GM18499 (cell line): ENCODE data around the gene PIPOX.
"Not testable (repeated sequence)": the region's sequence is repeated elsewhere in the genome, so short reads cannot be mapped to it uniquely, and the experiment has no call there.

Experiments used
- ATAC-seq: cut with Tn5 transposase; IDR thresholded peaks from one replicate; pipeline ENCODE4 v1.9.1; 2021; ENCODE audit warnings: moderate number of reproducible peaks; ENCODE audit not compliant: insufficient read depth, unreplicated experiment

The PIPOX gene

DNA sequence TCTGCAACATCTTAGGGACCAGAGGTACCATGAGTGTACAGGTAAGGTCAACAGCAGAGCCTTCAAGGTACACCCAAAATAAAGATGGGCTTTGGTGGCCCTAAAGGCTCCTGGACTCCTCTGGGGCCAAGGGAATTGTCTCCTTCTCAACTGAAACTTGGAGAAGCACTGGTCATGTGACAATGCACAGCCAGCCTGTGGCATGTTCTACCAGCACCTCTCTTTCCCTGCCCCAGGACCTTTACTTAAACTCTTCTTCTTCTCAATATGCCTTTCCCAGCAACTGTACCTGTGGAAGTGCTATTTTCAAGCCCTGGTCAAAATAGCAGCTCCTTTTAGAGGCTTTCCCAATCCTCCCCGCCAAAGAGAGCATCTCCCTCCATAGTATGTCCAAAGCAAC is 28.4 kb downstream of the PIPOX start:
- ATAC-seq = no peak

- no peak for ATAC-seq
These were observed 30.1 kb downstream of the PIPOX start for GRCh38 chr17:29073045-29073444.

DNA sequence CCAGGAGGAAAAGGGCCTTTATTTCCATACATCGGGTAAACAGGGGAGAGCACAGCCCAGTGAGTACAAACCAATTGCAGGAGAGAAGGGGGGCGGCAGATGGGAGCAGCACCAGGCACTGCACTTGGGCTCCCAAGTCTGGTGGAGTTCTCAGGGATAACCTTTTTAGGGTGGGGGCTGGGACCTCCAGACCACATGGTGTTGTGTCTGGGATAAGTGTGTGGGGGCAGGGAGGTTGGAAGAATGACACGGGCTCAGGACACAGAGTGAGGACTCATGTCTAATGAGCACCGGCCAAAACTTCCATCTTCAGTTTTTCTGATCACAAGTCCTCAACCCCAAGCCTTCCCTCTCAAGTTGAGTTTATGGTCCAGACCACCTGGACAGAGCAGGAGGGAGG is 30.6 kb downstream of the PIPOX start:
- no peak for ATAC-seq

GRCh38 chr17:29074488-29074887 is 31.5 kb downstream of the PIPOX start:
- no peak for ATAC-seq

- ATAC-seq = no peak
These were observed 33.1 kb downstream of the PIPOX start for GRCh38 chr17:29076087-29076486.

- no peak for ATAC-seq
These were observed 33.8 kb downstream of the PIPOX start for GRCh38 chr17:29076722-29077121.

- ATAC-seq = no peak
These were observed 34.4 kb downstream of the PIPOX start for GRCh38 chr17:29077320-29077719.

- no peak for ATAC-seq
These were observed 35.5 kb downstream of the PIPOX start for GRCh38 chr17:29078183-29079045.

DNA sequence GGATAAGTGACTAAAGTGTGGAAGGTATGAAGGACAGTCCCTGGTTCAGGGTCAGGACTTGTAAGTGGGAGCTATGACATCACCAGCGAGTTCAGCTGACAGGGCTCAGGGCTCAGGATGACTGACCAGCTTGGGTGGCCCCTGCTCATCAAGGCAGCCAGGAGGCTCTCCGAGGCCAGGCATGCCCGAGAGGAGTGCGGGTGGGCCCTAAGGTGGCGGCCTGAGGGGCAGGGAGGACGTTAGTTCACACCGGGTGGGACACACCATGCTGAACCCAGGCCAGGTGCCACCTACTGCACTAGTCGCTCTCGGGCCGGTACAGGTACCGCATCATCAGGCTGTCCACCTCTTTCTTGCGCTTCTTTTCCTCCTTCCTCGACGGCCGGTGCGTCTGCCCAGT is 36.5 kb downstream of the PIPOX start:
- no peak for ATAC-seq

DNA sequence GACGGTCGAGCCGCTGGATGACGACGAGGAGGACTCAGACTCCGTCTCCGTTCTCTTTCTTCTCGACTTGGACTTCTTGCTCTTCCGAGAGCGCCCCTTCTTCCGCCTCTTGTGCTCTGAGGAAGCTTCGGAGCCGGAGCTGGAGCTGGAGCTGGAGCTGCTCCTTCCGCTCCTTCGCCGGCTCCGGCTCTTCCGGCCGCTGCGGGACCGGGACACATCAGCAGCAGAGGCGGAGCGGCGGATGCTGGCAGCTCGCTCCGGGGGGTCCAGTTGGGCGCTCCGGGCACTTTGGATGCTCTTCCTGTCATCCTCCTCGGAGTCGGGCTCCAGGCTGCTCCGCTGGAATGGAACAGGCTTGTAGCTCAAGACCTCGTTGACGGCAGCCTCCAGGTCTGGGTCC is 36.9 kb downstream of the PIPOX start:
- no peak for ATAC-seq

DNA sequence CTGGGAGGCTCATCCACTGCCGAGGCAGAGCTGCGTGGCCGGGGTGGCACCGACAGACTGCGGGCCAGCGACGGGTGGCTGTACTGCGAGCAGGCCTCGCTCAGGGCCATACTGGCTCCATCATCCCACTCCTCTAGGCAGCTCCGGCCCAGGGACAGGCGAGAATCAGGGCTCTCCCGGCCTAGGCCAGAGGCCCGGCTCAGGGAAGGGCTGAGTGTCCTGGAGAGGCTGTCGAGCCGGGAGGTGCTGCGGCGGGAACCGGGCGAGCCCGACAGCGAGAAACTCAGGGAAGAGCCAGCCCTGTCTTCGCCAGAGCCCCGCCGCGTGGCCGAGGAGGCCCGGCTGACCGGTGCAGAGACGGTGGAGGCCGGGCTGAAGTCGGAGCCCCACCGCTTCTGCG is 37.4 kb downstream of the PIPOX start:
- no peak for ATAC-seq

- ATAC-seq = no peak
These were observed 38.0 kb downstream of the PIPOX start for GRCh38 chr17:29080965-29081364.

GRCh38 chr17:29084541-29085146 is 41.7 kb downstream of the PIPOX start:
- ATAC-seq = no peak

DNA sequence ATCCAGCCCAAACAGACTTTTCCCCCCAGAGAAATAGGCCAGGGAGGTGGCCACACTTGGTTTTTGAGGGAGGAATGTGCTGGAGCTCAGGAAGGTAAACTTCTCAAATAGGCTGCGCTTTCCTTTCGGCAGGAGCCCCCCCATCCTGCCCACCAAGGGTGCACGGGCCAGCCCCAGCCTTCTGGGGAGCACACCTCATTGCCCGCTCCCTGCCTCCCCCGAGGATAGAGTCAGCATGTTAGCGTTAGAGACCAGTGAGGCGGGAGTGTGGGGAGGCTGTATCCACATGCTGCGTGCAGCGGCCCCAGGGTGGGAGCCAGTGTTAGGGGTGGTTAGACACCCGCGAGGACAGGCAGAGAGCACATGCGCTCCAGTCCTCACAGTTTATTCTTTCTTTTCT is 42.3 kb downstream of the PIPOX start:
- ATAC-seq = no peak

DNA sequence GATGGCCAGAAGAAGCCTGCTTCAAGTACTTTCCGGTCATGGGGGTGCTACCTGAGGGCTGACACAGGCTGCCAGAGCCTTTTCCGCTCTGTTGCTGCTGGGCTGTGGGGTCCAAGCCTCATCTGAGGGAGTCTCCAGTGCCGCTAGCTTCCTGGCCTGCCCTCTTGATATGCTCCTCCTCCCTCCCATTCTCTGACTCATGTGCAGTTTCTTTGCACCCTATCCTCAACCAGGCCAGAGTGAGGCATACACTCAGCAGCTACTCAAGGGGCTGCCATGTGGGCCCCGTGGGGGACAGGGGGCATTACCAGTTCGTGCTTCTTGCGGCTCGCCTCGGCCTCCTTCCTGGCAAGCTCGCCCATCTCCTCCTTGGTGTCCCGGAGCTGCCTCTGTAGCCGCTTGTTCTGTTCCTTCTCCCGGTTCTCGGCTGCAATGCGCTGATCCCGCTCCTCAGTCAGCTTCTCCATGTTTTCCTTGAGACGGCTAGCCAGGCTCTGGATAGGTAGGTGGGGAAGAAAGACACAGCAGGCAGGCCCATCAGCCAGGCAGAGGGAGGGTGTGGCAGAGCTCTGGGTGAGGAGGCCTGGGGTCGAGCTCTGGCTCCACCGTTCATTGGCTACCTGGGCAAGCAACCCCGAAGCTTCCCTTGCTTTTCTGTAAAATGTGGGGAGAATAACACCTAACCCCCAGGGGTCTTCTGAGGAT is 43.8 kb downstream of the PIPOX start:
- ATAC-seq = no peak

DNA sequence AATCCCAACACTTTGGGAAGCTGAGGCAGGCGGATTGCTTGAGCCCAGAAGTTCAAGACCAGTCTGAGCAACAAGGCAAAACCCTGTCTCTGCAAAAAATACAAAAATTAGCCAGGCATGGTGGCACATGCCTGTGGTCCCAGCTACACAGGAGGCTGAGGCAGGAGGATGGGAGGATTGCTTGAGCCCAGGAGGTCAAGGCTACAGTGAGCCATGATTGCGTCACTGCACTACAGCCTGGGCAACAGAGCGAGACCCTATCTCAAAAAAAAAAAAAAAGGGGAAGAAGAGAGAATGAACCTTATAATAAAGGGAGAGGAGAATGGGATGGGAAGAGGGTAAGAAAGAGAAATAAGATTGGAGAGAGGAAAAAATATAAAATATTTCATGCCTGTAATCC is 45.8 kb downstream of the PIPOX start:
- not testable (repeated sequence) for ATAC-seq

- ATAC-seq = no peak
These were observed 46.7 kb downstream of the PIPOX start for GRCh38 chr17:29089601-29090044.

GRCh38 chr17:29090108-29090507 is 47.2 kb downstream of the PIPOX start:
- ATAC-seq = no peak

GRCh38 chr17:29090750-29091605 is 48.0 kb downstream of the PIPOX start:
- ATAC-seq = no peak

- ATAC-seq = no peak
These were observed 48.8 kb downstream of the PIPOX start for GRCh38 chr17:29091606-29092289.
